HepG2 (cell line): ENCODE data around the gene SNAP23. TPM values are rescaled to one million over a fixed set of nuclear protein-coding genes. Genes with fewer than 3 reads are reported as not detected.
A peak's percentile ranks its signal among the peaks of the same experiment; 100 is the strongest.

Experiments used
- DMTF1 ChIP-seq: sonication (generic); formaldehyde crosslinking; IDR thresholded peaks from 2 replicates; pipeline ENCODE4 v1.4.0; 2020; ENCODE audit warnings: mild to moderate bottlenecking, missing genetic modification reagents
- FOXA1 ChIP-seq, 2 experiments: fragments of 450-650 bp in 1 of 2; sonication (generic) in 1 of 2; formaldehyde crosslinking in 1 of 2; IDR thresholded peaks; 2 replicates each; pipeline versions ENCODE4 v1.4.0 to v1.6.1; 2016 to 2020; ENCODE audit warnings: missing genetic modification reagents in 1 of 2
- FOXO4 ChIP-seq: sonication (generic); formaldehyde crosslinking; conservative IDR thresholded peaks from 2 replicates; pipeline ENCODE4 v1.8.1; 2023; ENCODE audit warnings: missing genetic modification reagents
- GATAD2A ChIP-seq: IDR thresholded peaks from 2 replicates; pipeline ENCODE4 v1.6.1; 2016
- IRF2 ChIP-seq: IDR thresholded peaks from 2 replicates; pipeline ENCODE4 v1.6.1; 2018; ENCODE audit warnings: missing genetic modification reagents, missing compliant biosample characterization
- KLF16 ChIP-seq, 2 experiments: sonication (generic) in 1 of 2; formaldehyde crosslinking in 1 of 2; IDR thresholded peaks; 2 replicates each; pipeline versions ENCODE4 v1.6.1 to v1.8.0; 2016 to 2023; ENCODE audit warnings: missing genetic modification reagents in 2 of 2, missing compliant biosample characterization in 1 of 2
- KMT2A ChIP-seq: sonication (generic); formaldehyde crosslinking; IDR thresholded peaks from 2 replicates; pipeline ENCODE4 v1.4.0; 2020; ENCODE audit warnings: missing genetic modification reagents
- MAF1 ChIP-seq: sonication (generic); formaldehyde crosslinking; IDR thresholded peaks from 2 replicates; pipeline ENCODE4 v1.5.0; 2020; ENCODE audit warnings: missing genetic modification reagents, borderline replicate concordance
- MED13 ChIP-seq: sonication (generic); formaldehyde crosslinking; IDR thresholded peaks from 2 replicates; pipeline ENCODE4 v1.5.0; 2020; ENCODE audit warnings: missing genetic modification reagents
- RBFOX2 ChIP-seq: fragments of 200-400 bp; formaldehyde crosslinking; IDR thresholded peaks from 2 replicates; pipeline ENCODE4 v1.6.1; 2017; ENCODE audit warnings: low read depth, mild to moderate bottlenecking, low read length
- TAF1 ChIP-seq: sonication (generic); formaldehyde crosslinking; IDR thresholded peaks from 2 replicates; pipeline ENCODE4 v1.4.0; 2020; ENCODE audit warnings: missing genetic modification reagents
- THAP11 ChIP-seq: IDR thresholded peaks from 2 replicates; pipeline ENCODE4 v1.6.1; 2016; ENCODE audit warnings: missing biosample characterization, missing genetic modification reagents
- ZBTB20 ChIP-seq: sonication (generic); formaldehyde crosslinking; IDR thresholded peaks from 2 replicates; pipeline ENCODE4 v1.8.1; 2023; ENCODE audit warnings: missing genetic modification reagents, low read depth, mild to moderate bottlenecking, borderline replicate concordance
- ZBTB4 ChIP-seq: sonication (generic); formaldehyde crosslinking; IDR thresholded peaks from 2 replicates; pipeline ENCODE4 v1.4.0; 2020; ENCODE audit warnings: missing genetic modification reagents, mild to moderate bottlenecking, borderline replicate concordance
- ZMAT5 ChIP-seq: sonication (generic); formaldehyde crosslinking; IDR thresholded peaks from 2 replicates; pipeline ENCODE4 v1.5.0; 2020; ENCODE audit warnings: mild to moderate bottlenecking, low read depth, missing genetic modification reagents, borderline replicate concordance
- ZNF251 ChIP-seq: sonication (generic); formaldehyde crosslinking; IDR thresholded peaks from 2 replicates; pipeline ENCODE4 v1.9.0; 2021; ENCODE audit warnings: mild to moderate bottlenecking, missing genetic modification reagents
- ZNF761 ChIP-seq: sonication (generic); formaldehyde crosslinking; conservative IDR thresholded peaks from 2 replicates; pipeline ENCODE4 v1.4.0; 2020; ENCODE audit warnings: mild to moderate bottlenecking, missing genetic modification reagents
- ZNF770 ChIP-seq: sonication (generic); formaldehyde crosslinking; IDR thresholded peaks from 2 replicates; pipeline ENCODE4 v1.5.0; 2020; ENCODE audit warnings: mild to moderate bottlenecking, missing genetic modification reagents
- polyA plus RNA-seq, 8 experiments: library from polyadenylated mRNA; depleted of rRNA in 3 of 8; stranded (reverse) in 7 of 8; unstranded in 1 of 8; fragments of >200 nt; fragmentation: Illumina TruSeq in 4 of 8; extraction: Trizol in 4 of 8; gene quantifications; 2 replicates each; pipeline versions ENCODE4 v1.2.1 to v1.2.3, GENCODE V29; 2011 to 2016; ENCODE audit warnings: low read depth in 4 of 8, missing spikeins in 1 of 8, mixed read lengths in 1 of 8; ENCODE audit not compliant: insufficient read depth in 1 of 8
- total RNA-seq, 5 experiments: library from RNA; depleted of rRNA; stranded (reverse); fragments of >200 nt; fragmentation: Illumina TruSeq; extraction: Trizol; gene quantifications; 2 replicates each; pipeline ENCODE4 v1.2.3, GENCODE V29; 2016; ENCODE audit warnings: low read depth in 1 of 5

SNAP23 gene
- total and polyA plus RNA-seq, 2 of the 13 experiments (the other 11 are each of a cell fraction or from before 2014, with no cell fraction given) = 37.0 to 101 TPM

GRCh38 chr15:42548249-42549031, 53.0 kb downstream of the SNAP23 start, which contains the start of the genes HAUS2 and LRRC57 (continued):
- TF ChIP-seq ZNF770 (CRISPR knock-in tag) (peak; percentile 45; the same call in 1 of the 2 replicates), MAF1 (CRISPR knock-in tag) (peak; percentile 52; the same call in 1 of the 2 replicates), DMTF1 (CRISPR knock-in tag) (no peak), ZNF251 (no peak), KLF16 (CRISPR knock-in tag; IDR thresholded peaks at IDR 0.05) (peak in 1 of 2 experiments; percentile 82; a peak in 1 of 4 replicates), FOXA1 (IDR thresholded peaks at IDR 0.05) (no peak), FOXA1 (CRISPR knock-in tag; IDR thresholded peaks at IDR 0.05) (0 out of 2 replicates have a peak, but pooled peaks have one; percentile 8), THAP11 (CRISPR knock-in tag) (peak; percentile 88), FOXO4 (CRISPR knock-in tag) (no peak), ZBTB4 (peak; percentile 75; the same call in 1 of the 2 replicates), ZNF761 (0 out of 2 replicates have a peak, but pooled peaks have one; percentile 65), ZMAT5 (no peak), KMT2A (CRISPR knock-in tag) (peak; percentile 99), GATAD2A (CRISPR knock-in tag) (peak; percentile 58), ZBTB20 (CRISPR knock-in tag) (peak; percentile 86; the same call in 1 of the 2 replicates), IRF2 (CRISPR knock-in tag) (peak; percentile 59; the same call in 1 of the 2 replicates), MED13 (CRISPR knock-in tag) (no peak), TAF1 (CRISPR knock-in tag) (peak; percentile 86), RBFOX2 (peak; percentile 92)
